Ectodermal cell (in vitro differentiated cells): ENCODE data around the gene CDCA5.
A peak's percentile ranks its signal among the peaks of the same experiment; 100 is the strongest.

Experiments used
- H3K27ac ChIP-seq: 2 replicates; pipeline ENCODE4 v1.7.0; 2013; ENCODE audit warnings: mild to moderate bottlenecking, low read depth, low read length; ENCODE audit not compliant: insufficient read depth, poor library complexity, severe bottlenecking
- H3K27me3 ChIP-seq: 2 replicates; pipeline ENCODE4 v1.7.0; 2013; ENCODE audit warnings: mild to moderate bottlenecking, low read length; ENCODE audit not compliant: insufficient read depth, control insufficient read depth, poor library complexity, severe bottlenecking
- H3K36me3 ChIP-seq: one replicate; pipeline ENCODE4 v1.7.0; 2013; ENCODE audit warnings: low read length; ENCODE audit not compliant: control insufficient read depth, insufficient read depth
- H3K4me1 ChIP-seq: one replicate; pipeline ENCODE4 v1.7.0; 2013; ENCODE audit warnings: low read length; ENCODE audit not compliant: control insufficient read depth, insufficient read depth
- H3K4me3 ChIP-seq: 2 replicates; pipeline ENCODE4 v1.7.0; 2013; ENCODE audit warnings: low read depth, low read length, control low read depth; ENCODE audit not compliant: insufficient read depth
- H3K9me3 ChIP-seq: 2 replicates; pipeline ENCODE4 v1.7.0; 2013; ENCODE audit warnings: mild to moderate bottlenecking, low read length, moderate library complexity; ENCODE audit not compliant: control insufficient read depth
- WGBS, 2 experiments: methylation state at CpG; one replicate each; pipeline ENCODE4 v1.1.7; 2013; ENCODE audit warnings: missing lambda C conversion rate in 2 of 2; 5-methylcytosine and 5-hydroxymethylcytosine counted together

The CDCA5 gene

GRCh38 chr11:65118097-65118837 is 34.4 kb upstream of the CDCA5 start:
- peaks cover 7% of the 10 kb centered on the region for H3K4me1 ChIP-seq
- H3K36me3 ChIP-seq = peaks cover 17% of the 10 kb centered on the region
- no peaks in the 10 kb centered on the region for H3K27me3 ChIP-seq
- H3K9me3 ChIP-seq = no peaks in the 10 kb centered on the region
- 91% methylated on average over 18 of the region's 18 CpGs for WGBS, 2 experiments
- no peak overlapping the region for H3K4me3 ChIP-seq
- no peak overlapping the region for H3K27ac ChIP-seq

- Histone ChIP-seq H3K4me1 (peaks cover 7% of the 10 kb centered on the region), H3K4me3 (peak within 1 kb of the TSS; percentile 89), H3K27me3 (no peaks in the 10 kb centered on the region), H3K9me3 (no peaks in the 10 kb centered on the region), H3K36me3 (peaks cover 17% of the 10 kb centered on the region), H3K27ac (peak within 1 kb of the TSS; percentile 53)
- WGBS, 2 experiments = 1% methylated on average over 89 of the region's 89 CpGs
These were observed 33.6 kb upstream of the CDCA5 start, which contains the start of gene ZNHIT2 for GRCh38 chr11:65117206-65118096. ZNHIT2 (minus strand) TSS chr11:65117701; CDS start chr11:65117653, 48 bp downstream.

- WGBS, 2 experiments = 33 to 34% methylated on average over 68 of the region's 68 CpGs
- H3K4me3 ChIP-seq = peak overlapping the region; percentile 89
- H3K27me3 ChIP-seq = no peaks in the 10 kb centered on the region
- no peak overlapping the region for H3K27ac ChIP-seq
- peaks cover 17% of the 10 kb centered on the region for H3K36me3 ChIP-seq
- peaks cover 7% of the 10 kb centered on the region for H3K4me1 ChIP-seq
- no peaks in the 10 kb centered on the region for H3K9me3 ChIP-seq
These were observed 32.7 kb upstream of the CDCA5 start for GRCh38 chr11:65116370-65117205.

GRCh38 chr11:65115361-65116082 is 31.7 kb upstream of the CDCA5 start:
- Histone ChIP-seq H3K4me1 (peaks cover 7% of the 10 kb centered on the region), H3K27ac (no peak overlapping the region), H3K4me3 (no peak overlapping the region), H3K27me3 (no peaks in the 10 kb centered on the region), H3K9me3 (no peaks in the 10 kb centered on the region), H3K36me3 (peaks cover 15% of the 10 kb centered on the region)
- WGBS, 2 experiments = 95 to 96% methylated on average over 21 of the region's 21 CpGs

GRCh38 chr11:65114538-65115171 is 30.8 kb upstream of the CDCA5 start:
- Histone ChIP-seq H3K36me3 (peaks cover 6% of the 10 kb centered on the region), H3K9me3 (no peaks in the 10 kb centered on the region), H3K4me3 (no peak overlapping the region), H3K4me1 (peaks cover 7% of the 10 kb centered on the region), H3K27ac (no peak overlapping the region), H3K27me3 (no peaks in the 10 kb centered on the region)
- 93% methylated on average over 11 of the region's 11 CpGs for WGBS, 2 experiments

- Histone ChIP-seq H3K4me1 (peaks cover 7% of the 10 kb centered on the region), H3K9me3 (no peaks in the 10 kb centered on the region), H3K27me3 (no peaks in the 10 kb centered on the region), H3K36me3 (peaks cover 1% of the 10 kb centered on the region), H3K27ac (no peak overlapping the region), H3K4me3 (no peak overlapping the region)
- 95% methylated on average over 6 of the region's 6 CpGs for WGBS, 2 experiments
These were observed 30.0 kb upstream of the CDCA5 start for GRCh38 chr11:65113839-65114238.

- Histone ChIP-seq H3K36me3 (peaks cover 4% of the 10 kb centered on the region), H3K27me3 (no peaks in the 10 kb centered on the region), H3K4me3 (peak overlapping the region; percentile 85), H3K9me3 (no peaks in the 10 kb centered on the region), H3K4me1 (peaks cover 7% of the 10 kb centered on the region), H3K27ac (no peak overlapping the region)
- WGBS, 2 experiments = 78 to 81% methylated on average over 14 of the region's 14 CpGs
These were observed 29.5 kb upstream of the CDCA5 start for GRCh38 chr11:65113361-65113756.

GRCh38 chr11:65112546-65113360 is 28.9 kb upstream of the CDCA5 start:
- H3K36me3 ChIP-seq = peaks cover 4% of the 10 kb centered on the region
- H3K4me1 ChIP-seq = peaks cover 7% of the 10 kb centered on the region
- peak overlapping the region; percentile 88 for H3K27ac ChIP-seq
- no peaks in the 10 kb centered on the region for H3K27me3 ChIP-seq
- peak overlapping the region; percentile 85 for H3K4me3 ChIP-seq
- H3K9me3 ChIP-seq = no peaks in the 10 kb centered on the region
- 2% methylated on average over 57 of the region's 57 CpGs for WGBS, 2 experiments
